Measurements from ENCODE around the gene TMTC2. TPM values are rescaled to one million over a fixed set of nuclear protein-coding genes. Genes with fewer than 3 reads are reported as not detected.
"Not testable (repeated sequence)": the region's sequence is repeated elsewhere in the genome, so short reads cannot be mapped to it uniquely, and the experiment has no call there.

Gene TMTC2
- total RNA-seq, 1 experiment from 2014 or later = 2.4 TPM

GRCh38 chr12:82725741-82726140 is 39.0 kb downstream of the TMTC2 start:
- no peak for DNase-seq (ENCODE audit: low spot score)

DNA sequence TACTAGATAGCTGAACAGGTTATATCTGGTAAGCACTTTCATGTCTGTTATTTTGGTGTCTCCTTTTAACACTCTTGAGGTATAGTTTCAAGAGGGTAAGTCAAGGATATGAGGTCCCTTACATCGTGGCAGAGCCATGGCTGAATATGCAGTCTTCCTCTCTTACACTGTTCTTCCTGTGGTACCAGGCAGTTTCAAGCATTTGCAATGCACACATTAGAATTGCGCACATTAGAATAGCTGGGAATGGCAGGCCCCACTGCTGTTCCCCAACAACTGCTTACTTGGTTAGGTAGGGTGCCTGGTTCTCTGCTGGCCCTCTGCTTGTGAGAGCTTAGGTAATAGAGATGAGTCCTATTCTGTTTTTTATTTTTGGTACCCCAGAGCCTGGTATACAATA is 41.2 kb downstream of the TMTC2 start:
- no peak for DNase-seq (ENCODE audit: low spot score)

GRCh38 chr12:82728710-82729109 is 42.0 kb downstream of the TMTC2 start:
- DNase-seq (ENCODE audit: low spot score) = no peak

- no peak for DNase-seq (ENCODE audit: low spot score)
Measured at GRCh38 chr12:82730953-82731459, 44.3 kb downstream of the TMTC2 start.

GRCh38 chr12:82740129-82741000 is 53.7 kb downstream of the TMTC2 start:
- DNase-seq (ENCODE audit: low spot score) = peak; percentile 88

- no peak for DNase-seq (ENCODE audit: low spot score)
Measured at GRCh38 chr12:82745063-82745674, 58.5 kb downstream of the TMTC2 start.

GRCh38 chr12:82745807-82746206 is 59.1 kb downstream of the TMTC2 start:
- no peak for DNase-seq (ENCODE audit: low spot score)

DNA sequence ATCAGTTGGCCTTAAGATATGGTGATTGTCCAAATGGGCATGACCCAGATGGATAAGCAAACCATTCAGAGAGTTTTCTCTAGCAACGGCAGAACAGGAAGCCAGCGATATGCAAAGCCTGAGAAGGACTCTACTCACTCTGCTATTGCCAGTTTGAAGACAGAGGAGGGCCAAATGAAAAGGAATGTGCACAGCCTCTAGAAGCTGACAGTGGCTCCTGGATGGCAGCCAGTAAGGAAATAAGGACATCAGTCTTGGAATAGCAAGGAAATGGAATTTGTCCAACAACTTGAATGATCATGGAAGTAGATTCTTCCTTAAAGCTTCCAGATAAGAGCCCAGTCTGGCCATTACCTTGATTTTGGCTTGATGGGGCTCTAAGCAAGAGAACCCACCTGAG is 60.0 kb downstream of the TMTC2 start:
- no peak for DNase-seq (ENCODE audit: low spot score)

- no peak for DNase-seq (ENCODE audit: low spot score)
Measured at GRCh38 chr12:82749015-82749414, 62.3 kb downstream of the TMTC2 start.

DNA sequence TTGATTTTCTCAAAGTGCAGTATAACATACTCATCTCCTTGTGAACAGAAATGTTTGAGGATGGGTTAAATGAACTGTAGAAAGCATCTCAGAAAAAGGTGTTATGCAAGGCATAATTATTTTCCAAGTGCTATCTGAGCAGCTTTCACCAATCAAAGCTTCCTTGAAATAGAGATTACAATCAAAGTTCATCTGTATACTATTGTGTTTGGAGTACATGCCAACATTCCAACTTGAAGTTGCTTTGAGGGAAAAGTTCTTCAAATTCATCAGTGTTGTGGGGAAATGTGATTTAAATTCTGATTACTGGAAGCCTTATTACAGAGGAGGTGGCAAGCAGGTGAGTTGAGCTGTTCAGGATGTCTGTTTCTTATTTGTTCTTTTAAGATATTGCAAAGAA is 68.2 kb downstream of the TMTC2 start:
- DNase-seq (ENCODE audit: low spot score) = no peak

- DNase-seq (ENCODE audit: low spot score) = no peak
Measured at GRCh38 chr12:82756303-82756702, 69.6 kb downstream of the TMTC2 start.

- DNase-seq (ENCODE audit: low spot score) = no peak
Measured at GRCh38 chr12:82757059-82757458, 70.4 kb downstream of the TMTC2 start.

GRCh38 chr12:82757656-82758055 is 71.0 kb downstream of the TMTC2 start:
- DNase-seq (ENCODE audit: low spot score) = no peak

- no peak for DNase-seq (ENCODE audit: low spot score)
Measured at GRCh38 chr12:82758749-82759330, 72.1 kb downstream of the TMTC2 start.

- no peak for DNase-seq (ENCODE audit: low spot score)
Measured at GRCh38 chr12:82760423-82760822, 73.7 kb downstream of the TMTC2 start.

DNA sequence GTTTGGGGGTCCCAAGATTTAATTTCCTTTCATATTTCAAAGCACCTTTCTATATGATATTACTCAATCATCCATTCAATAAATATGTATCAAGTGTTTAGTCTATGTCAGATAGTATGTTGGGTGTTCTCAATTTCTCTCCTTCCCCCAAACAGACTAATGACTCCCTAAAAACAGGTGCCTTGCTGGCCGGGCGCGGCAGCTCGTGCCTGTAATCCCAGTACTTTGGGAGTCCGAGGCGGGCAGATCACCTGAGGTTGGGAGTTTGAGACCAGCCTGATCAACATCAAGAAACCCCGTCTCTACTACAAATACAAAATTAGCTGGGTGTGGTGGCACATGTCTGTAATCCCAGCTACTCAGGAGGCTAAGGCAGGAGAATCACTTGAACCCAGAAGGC is 78.5 kb downstream of the TMTC2 start:
- not testable (repeated sequence) for DNase-seq (ENCODE audit: low spot score)

DNA sequence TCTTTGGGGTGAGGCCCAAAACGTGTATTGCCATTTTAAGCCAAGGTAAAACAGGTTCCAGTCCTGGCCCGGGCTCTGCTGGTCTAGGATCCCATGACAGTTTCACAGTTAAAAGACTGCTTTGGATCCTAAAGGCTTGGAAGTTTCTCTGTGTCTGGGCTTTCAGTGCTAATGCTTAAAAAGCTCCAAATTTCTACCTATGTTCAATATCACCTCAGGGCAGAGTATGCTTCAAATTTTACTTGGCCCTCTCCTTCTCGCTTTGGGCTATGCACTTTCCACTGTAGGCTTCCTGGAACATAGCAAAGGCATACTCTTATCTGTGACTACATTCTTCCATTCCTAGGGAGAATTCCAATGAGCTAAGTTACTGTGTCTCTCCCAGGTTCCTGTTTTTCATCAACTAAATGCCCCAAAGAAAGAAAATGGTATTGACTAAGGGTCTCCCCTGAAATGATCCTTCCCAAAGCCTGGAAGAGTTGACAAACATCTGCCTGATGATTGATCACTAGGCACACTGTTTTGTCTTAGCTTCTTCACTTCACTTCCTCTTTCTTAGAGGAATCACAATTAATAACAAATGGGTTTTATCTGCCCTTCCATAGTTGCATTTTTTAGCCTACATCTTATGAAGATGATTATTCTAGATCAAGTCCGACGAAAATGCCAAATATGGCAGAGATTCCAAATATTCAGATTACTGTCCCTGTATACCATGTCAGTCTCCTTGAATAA is 79.4 kb downstream of the TMTC2 start:
- no peak for DNase-seq (ENCODE audit: low spot score)

- no peak for DNase-seq (ENCODE audit: low spot score)
Measured at GRCh38 chr12:82774666-82775065, 88.0 kb downstream of the TMTC2 start.

DNA sequence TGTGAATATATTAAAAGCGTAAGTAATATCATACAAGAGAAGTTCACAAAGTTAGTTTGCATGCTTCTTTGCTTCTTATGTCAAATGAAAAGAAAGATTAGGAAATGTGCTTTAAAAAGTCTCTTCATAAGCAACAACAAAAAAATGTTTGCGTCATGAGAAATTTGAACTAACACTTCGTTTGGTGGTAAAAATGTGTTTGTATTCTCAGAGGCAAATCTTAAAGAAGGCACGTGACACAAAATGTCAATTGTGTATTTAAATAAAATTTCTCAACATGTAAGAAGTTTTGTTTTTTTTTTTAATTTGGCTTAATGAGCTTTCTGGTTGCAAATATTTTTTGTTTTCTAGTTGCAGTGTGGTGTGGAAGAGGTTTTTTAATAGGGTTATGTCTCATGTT is 93.8 kb downstream of the TMTC2 start:
- DNase-seq (ENCODE audit: low spot score) = no peak

DNA sequence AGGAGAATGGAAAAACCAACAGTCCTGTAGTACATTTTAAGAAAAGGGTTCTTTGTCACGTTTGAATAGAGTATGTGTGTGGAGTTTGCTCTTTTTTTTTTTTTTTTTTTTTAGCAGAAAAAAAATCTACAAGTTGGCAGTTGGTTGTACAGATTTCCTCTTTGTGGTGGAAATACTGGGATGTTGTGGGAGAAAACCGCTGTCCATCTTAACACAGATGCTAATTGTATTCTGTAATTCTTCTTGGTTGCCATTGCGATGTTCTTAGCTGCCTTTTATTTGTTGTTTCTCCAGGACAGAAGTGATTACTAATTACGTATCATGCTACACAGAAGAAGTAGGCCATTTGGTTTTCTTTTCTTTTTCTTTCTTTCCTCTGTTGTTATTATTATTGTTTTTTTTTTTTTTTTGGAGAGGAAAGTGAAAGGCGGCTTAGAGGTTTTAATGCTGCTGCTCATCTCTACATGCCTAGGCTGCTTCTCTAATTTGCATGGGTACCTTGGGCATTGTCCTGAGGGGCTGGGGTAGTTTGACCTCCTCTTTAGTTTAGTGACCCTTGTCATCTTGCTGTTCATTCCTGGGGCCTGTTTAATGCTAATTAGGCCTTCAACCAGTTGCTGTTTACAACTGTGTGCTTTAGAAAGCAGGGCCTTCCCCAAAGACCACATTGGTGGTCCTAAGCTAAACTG is 94.7 kb downstream of the TMTC2 start:
- DNase-seq (ENCODE audit: low spot score) = no peak

GRCh38 chr12:82783435-82783834 is 96.7 kb downstream of the TMTC2 start:
- no peak for DNase-seq (ENCODE audit: low spot score)

All from A172 (cell line).